Measurements from ENCODE around the gene SAT2.
"Not testable (repeated sequence)": the region's sequence is repeated elsewhere in the genome, so short reads cannot be mapped to it uniquely, and the experiment has no call there.

The SAT2 gene

DNA sequence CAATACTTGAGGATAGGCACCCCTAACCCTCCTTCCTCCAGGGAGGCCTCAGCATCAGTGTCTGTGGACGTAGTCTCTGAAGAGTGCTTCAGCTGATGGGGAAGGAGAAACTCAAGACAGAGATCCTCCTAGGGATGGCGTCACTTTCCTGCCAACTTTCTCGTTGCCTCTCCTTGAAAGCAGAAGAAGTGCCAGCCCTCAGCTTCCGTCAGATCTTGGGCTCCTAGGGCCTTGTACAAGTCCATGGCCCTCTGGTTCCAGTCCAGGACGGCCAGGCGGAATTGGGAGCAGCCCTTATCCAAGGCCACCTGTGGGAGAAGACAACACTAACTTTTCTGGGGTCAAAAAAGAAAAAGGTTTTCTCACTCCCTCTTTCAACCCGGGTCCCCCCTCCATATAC, 1.3 kb downstream of the SAT2 start:
- DNase-seq (ENCODE audit: extremely low read depth, low read depth) = no peak
- peak overlapping the region; percentile 68 for H3K4me3 ChIP-seq (replicated peaks; ENCODE audit: low read depth, low read length)
- no peak for TF ChIP-seq CTCF (IDR thresholded peaks at IDR 0.05; ENCODE audit: low read depth, low read length, missing control alignments)

DNA sequence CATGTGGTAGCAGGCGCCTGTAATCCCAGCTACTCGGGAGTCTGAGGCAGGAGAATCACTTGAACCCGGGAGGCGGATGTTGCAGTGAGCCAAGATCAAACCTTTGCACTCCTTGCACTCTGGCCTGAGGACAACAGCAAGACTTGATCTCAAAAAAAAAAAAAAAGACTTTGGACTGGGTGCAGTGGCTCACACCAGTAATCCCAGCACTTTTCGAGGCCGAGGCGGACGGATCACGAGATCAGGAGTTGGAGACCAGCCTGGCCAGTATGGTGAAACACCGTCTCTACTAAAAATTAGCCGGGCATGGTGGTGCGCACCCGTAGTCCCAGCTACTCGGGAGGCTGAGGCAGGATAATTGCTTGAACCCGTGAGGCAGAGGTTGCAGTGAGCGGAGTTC, 1.9 kb downstream of the SAT2 start:
- not testable (repeated sequence) for H3K4me3 ChIP-seq (replicated peaks; ENCODE audit: low read depth, low read length); DNase-seq (ENCODE audit: extremely low read depth, low read depth)

DNA sequence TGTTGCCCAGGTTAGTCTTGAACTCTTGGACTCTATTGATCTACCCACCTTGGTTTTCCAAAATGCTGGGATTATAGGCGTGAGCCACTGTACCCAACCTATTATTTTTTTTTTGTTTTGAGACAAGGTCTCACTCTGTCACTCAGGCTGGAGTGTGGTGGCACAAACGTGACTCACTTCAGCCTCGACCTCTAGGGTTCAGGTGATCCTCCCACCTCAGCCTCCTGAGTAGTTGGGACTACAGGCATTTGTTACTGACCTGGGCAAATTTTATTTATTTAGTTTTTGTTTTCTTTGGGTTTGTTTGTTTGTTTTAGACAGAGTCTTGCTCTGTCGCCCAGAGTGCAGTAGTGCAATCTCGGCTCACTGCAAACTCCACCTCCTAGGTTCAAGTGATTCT, 4.0 kb downstream of the SAT2 start:
- DNase-seq (ENCODE audit: extremely low read depth, low read depth) = no peak
- TF ChIP-seq CTCF (IDR thresholded peaks at IDR 0.05; ENCODE audit: low read depth, low read length, missing control alignments) = no peak

DNA sequence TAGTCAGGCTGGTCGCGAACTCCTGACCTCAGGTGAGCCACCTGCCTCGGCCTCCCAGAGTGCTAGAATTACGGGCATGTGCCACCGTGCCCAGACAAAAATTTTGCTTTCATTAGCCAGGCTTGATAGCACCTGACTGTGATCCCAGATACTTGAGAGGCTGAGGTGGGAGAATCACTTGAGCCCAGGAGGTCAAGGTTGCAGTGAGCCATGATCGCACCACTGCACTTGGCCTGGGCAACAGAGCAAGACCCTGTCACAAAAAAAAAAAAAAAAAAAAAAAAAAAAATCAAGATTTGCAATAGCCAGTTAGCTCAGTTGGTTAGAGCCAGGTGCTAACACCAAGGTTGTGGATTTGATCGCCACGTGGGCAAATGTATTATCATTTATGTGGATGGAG, 6.8 kb downstream of the SAT2 start:
- no peak for DNase-seq (ENCODE audit: extremely low read depth, low read depth)
- no peak for TF ChIP-seq CTCF (IDR thresholded peaks at IDR 0.05; ENCODE audit: low read depth, low read length, missing control alignments)
- no peak overlapping the region for H3K4me3 ChIP-seq (replicated peaks; ENCODE audit: low read depth, low read length)

More for the DNA sequence above, 4.0 kb downstream of the SAT2 start:
- no peak overlapping the region for H3K4me3 ChIP-seq (replicated peaks; ENCODE audit: low read depth, low read length)

GRCh38 chr17:7618608-7619007, 9.0 kb downstream of the SAT2 start:
- TF ChIP-seq CTCF (IDR thresholded peaks at IDR 0.05; ENCODE audit: low read depth, low read length, missing control alignments) = no peak
- DNase-seq (ENCODE audit: extremely low read depth, low read depth) = no peak

DNA sequence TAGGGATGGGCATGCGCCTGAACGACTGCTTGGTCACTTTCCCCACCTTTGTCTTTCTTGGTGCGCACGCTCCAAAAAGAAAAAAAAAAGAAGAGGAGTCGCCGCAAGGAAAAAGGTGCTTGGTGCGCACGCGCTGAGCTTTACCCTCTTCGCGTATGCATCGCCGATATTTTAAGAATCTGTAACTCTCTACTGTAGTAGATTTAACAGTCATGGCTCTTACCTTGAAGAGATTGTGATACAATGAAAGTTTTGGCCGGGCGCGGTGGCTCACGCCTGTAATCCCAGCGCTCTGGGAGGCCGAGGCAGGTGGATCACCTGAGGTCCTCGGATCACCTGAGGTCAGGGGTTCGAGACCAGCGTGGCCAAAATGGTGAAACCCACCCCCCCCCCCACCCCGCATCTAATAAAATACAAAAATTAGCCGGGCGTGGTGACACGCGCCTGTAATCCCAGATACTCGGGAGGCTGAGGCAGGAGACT, 12.3 kb downstream of the SAT2 start:
- no peak for DNase-seq (ENCODE audit: extremely low read depth, low read depth)
- peak overlapping the region; percentile 88 for H3K4me3 ChIP-seq (replicated peaks; ENCODE audit: low read depth, low read length)
- no peak for TF ChIP-seq CTCF (IDR thresholded peaks at IDR 0.05; ENCODE audit: low read depth, low read length, missing control alignments)

More at GRCh38 chr17:7618608-7619007, 9.0 kb downstream of the SAT2 start:
- H3K4me3 ChIP-seq (replicated peaks; ENCODE audit: low read depth, low read length) = no peak overlapping the region

DNA sequence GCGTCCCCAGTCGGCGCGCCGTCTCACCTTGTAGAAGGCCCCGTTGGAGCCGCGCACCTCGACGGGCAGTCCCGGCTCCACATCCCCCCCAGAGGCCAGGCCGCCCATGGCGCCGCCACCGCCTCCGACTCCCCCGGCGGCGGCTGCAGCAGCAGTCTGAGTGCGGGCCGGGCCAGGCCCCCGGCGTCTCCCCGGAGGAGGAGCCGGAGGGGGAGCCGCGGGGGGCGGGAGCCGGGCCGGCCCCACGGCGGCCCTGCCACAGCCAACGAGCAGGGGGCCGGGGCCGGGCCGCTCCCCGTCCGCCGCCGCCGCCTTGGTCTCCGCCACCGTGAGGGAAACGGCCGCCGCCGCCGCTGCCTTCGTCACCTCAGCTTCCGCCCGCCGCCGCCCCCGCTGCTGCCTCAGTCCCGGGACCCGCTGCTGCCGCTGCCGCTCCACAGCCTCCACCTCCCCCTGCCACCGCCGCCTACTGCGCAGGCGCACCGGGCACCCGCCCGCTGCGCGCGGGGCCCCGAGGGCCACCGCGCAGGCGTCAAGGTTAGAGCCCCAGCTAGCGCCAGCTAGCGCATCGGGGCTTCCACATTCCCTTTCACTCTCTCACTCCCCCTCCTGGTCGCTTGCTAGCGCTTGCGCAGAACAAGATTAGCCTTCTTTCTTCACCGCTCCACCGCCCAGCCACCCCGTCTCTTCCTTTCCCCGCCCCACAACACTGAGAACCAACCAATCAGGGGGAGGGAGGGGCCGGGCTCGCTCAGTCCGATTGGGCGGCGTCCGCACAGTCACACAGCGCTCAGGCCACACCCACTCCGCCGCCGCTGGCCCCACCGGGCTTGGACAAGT, 13.0 kb downstream of the SAT2 start, which contains the start of gene FXR2:
Gene FXR2, minus strand, starts transcription at position 473 of the 840 bp plus-strand sequence. Its CDS starts 365 bp downstream, at position 108.
- H3K4me3 ChIP-seq (replicated peaks; ENCODE audit: low read depth, low read length) = peak within 1 kb of the TSS; percentile 88
- TF ChIP-seq CTCF (IDR thresholded peaks at IDR 0.05; ENCODE audit: low read depth, low read length, missing control alignments) = peak; percentile 69
- peak; percentile 99 for DNase-seq (ENCODE audit: extremely low read depth, low read depth)
